ENCODE measurements around the gene CLCN6.
A peak's percentile ranks its signal among the peaks of the same experiment; 100 is the strongest.

CLCN6 gene

GRCh38 chr1:11778844-11779623 lies 27.0 kb upstream of the CLCN6 start:
- DNase-seq (ENCODE audit: low spot score) = no peak

- DNase-seq (ENCODE audit: low spot score) = no peak
Measured at GRCh38 chr1:11779715-11780379, 26.1 kb upstream of the CLCN6 start.

- no peak for DNase-seq (ENCODE audit: low spot score)
Measured at GRCh38 chr1:11780380-11781147, 25.4 kb upstream of the CLCN6 start.

GRCh38 chr1:11781297-11781696 lies 24.7 kb upstream of the CLCN6 start:
- DNase-seq (ENCODE audit: low spot score) = no peak

GRCh38 chr1:11782127-11782708 lies 23.8 kb upstream of the CLCN6 start:
- no peak for DNase-seq (ENCODE audit: low spot score)

- DNase-seq (ENCODE audit: low spot score) = no peak
Measured at GRCh38 chr1:11783556-11783955, 22.4 kb upstream of the CLCN6 start.

- DNase-seq (ENCODE audit: low spot score) = no peak
Measured at GRCh38 chr1:11784256-11784992, 21.6 kb upstream of the CLCN6 start.

- peak; percentile 50 for DNase-seq (ENCODE audit: low spot score)
Measured at GRCh38 chr1:11784993-11785769, 20.8 kb upstream of the CLCN6 start.

GRCh38 chr1:11786168-11786567 lies 19.8 kb upstream of the CLCN6 start:
- no peak for DNase-seq (ENCODE audit: low spot score)

GRCh38 chr1:11787251-11787803 lies 18.7 kb upstream of the CLCN6 start:
- no peak for DNase-seq (ENCODE audit: low spot score)

- DNase-seq (ENCODE audit: low spot score) = no peak
Measured at GRCh38 chr1:11787804-11788436, 18.1 kb upstream of the CLCN6 start.

- DNase-seq (ENCODE audit: low spot score) = no peak
Measured at GRCh38 chr1:11788549-11789053, 17.4 kb upstream of the CLCN6 start.

- no peak for DNase-seq (ENCODE audit: low spot score)
Measured at GRCh38 chr1:11789126-11790067, 16.6 kb upstream of the CLCN6 start.

- no peak for DNase-seq (ENCODE audit: low spot score)
Measured at GRCh38 chr1:11790101-11790879, 15.7 kb upstream of the CLCN6 start.

GRCh38 chr1:11790880-11791715 lies 14.9 kb upstream of the CLCN6 start:
- no peak for DNase-seq (ENCODE audit: low spot score)

- DNase-seq (ENCODE audit: low spot score) = no peak
Measured at GRCh38 chr1:11792106-11792505, 13.9 kb upstream of the CLCN6 start.

- no peak for DNase-seq (ENCODE audit: low spot score)
Measured at GRCh38 chr1:11793819-11794218, 12.2 kb upstream of the CLCN6 start.
